HG02852 (cell line): Measurements from ENCODE around the gene GSTT2B.
"Not testable (repeated sequence)": the region's sequence is repeated elsewhere in the genome, so short reads cannot be mapped to it uniquely, and the experiment has no call there.

ENCODE experiments used
- ATAC-seq: cut with Tn5 transposase; IDR thresholded peaks from one replicate; pipeline ENCODE4 v1.9.1; 2021; ENCODE audit warnings: mild to moderate bottlenecking, moderate library complexity; ENCODE audit not compliant: unreplicated experiment

Gene GSTT2B

GRCh38 chr22:23961084-23961771 lies at the start of gene GSTT2B:
Gene GSTT2B, minus strand, starts transcription at chr22:23961195. Its CDS starts 64 bp downstream, at chr22:23961131.
- ATAC-seq = not testable (repeated sequence)

- ATAC-seq = no peak
These were observed 49.0 kb upstream of the GSTT2B start for GRCh38 chr22:24010018-24010391.

DNA sequence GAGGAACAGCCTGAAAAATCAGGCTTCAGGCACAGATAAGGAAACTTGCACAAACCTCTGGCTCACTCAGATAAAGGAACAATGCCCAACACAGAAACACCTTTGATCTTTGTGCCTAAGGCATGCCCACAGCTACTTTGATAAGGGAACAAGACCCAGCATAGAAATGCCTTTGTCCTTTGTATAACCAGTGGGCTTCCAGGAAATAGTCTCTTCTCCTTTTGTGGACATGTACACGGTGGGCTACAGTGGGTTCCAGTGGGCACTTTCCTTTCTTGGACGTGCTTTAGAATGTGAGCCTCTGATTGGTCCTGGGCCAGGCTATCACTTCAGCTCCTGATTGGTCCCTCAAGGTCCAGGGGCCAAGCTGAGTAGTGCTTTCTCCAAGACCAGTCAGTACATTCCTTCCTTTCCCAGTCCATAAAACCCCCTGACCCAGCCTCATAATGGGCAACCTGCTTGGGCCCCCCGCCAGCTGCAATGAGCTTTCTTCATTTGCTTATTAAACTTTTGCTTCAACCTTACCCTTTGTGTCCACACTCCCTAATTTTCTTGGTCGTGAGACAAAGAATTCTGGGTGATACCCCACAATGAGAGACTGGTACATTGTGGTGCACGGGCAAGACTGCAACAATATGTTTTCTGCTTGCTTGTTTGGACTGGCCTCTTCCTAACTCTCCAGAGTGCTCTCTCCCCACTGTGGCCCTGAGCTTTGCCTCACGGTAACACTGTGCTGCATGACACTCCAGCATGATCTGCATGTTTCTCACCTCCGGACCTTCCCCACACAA lies 48.4 kb upstream of the GSTT2B start:
- no peak for ATAC-seq

DNA sequence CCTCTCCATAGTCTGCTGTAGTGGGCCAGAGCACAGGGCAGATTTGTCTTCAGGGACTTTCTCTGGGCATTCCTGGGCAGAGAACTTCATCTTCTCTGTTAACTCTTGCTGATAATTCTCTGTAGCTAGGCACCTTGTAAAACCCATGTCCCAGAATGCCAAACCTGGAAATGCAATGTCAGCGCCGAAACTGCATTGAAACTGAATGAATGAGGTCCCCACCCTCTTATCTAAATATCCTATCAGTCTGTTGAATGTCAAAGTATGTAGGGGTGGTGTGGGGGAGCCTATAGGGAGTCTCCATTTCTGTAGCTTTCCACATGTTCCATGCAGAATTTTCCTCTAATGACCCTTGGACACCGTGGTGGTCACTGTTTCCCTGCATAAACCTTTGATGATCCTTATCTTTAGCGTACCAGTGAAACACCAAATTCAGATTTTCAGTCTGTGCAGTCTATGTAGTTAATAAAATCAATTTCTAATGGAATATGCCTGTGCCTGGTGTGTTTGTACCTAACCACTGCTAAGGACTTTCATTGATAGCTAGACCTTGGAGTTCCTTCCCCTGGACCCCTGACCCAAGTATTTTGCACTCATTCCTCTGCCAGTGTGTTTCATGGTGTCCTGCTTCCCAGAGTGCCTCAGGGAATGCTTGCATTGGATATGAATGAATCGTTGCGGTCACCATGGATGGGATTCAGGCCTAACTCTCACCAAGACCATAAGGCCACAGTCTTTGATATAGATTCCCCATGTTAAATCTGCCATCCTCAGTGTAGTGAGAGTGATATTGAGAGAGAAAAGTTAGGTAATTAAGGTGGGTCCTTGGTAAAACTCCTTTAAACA lies 47.6 kb upstream of the GSTT2B start:
- ATAC-seq = no peak

- ATAC-seq = no peak
These were observed 47.0 kb upstream of the GSTT2B start for GRCh38 chr22:24008022-24008283.

- ATAC-seq = no peak
These were observed 46.4 kb upstream of the GSTT2B start for GRCh38 chr22:24007253-24008021.

- no peak for ATAC-seq
These were observed 45.9 kb upstream of the GSTT2B start for GRCh38 chr22:24006914-24007214.

DNA sequence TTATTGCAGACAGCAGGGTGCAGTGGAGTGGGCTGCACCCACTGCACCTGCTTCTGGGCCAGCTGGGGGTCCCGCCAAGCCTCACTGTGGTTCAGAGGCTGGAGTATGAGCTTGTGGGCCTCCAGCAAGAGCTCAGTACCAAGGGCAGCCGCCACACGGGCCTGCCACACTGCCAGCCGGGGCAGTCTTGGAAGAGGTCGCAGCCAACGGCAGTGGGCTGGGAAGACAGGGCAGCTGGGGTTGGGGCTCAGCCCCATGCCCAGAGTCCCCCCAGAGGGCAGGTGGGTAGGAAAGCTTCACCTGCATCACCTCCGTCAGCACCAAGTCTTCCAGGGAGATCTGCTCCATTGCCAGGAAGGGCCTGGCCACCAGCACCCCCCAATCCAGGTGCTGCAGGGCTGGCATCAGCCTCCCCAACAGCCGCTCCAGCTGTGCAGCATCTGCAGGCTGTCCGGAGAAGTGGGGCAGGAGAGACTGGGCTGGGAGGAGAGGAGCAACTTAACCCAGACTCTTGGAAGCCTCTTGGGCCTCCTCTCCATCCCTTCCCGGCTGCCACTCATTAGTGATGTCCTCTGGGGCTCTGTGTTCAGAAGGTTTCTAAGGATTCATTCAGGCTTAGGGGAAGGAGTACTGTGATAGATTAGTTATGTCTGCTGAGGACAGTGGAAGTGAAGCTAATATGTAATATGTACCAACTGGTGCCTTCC lies 45.4 kb upstream of the GSTT2B start:
- ATAC-seq = no peak

- no peak for ATAC-seq
These were observed 44.2 kb upstream of the GSTT2B start, which contains the start of gene GSTT4 for GRCh38 chr22:24005201-24005600. Gene GSTT4, minus strand, starts transcription at chr22:24005453. Its CDS starts 97 bp downstream, at chr22:24005356.

DNA sequence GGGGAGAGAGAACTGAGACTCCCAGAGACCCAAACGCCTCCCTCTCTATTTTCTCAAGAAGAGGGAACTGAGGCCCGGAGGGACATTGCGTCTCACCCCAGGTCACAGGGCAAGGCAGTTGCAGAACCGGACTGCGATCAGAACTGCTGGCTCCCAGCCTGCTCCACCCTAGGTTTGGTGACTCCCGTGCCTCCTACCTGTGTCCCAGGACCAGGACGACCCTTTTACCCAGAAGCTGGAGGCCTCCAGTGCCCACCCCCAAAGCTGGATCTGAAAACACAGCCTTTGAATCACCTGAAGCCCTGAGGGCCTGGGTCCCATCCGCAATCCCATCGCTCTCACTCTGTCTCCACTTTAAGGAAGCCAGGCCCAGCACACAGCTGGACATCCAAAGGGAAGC lies 42.9 kb upstream of the GSTT2B start:
- no peak for ATAC-seq

DNA sequence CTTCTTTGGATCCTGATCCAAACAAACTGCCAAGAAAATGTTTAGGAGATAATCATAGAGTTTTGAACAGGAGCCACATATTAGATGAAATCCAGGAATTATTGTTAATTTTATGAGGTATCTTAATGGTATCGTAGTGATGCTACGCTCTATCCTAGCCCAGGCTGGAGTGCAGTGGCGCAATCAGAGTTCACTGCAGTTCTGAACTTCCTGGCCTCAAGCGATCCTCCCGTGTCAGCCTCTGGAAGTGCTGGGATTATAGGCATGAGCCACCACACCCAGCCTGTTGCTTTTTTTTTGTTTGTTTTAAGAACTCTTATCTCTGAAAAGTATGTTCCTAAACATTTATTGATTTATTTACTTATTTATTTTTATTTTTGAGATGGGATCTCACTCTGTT lies 41.9 kb upstream of the GSTT2B start:
- ATAC-seq = no peak

GRCh38 chr22:24002272-24002671 lies 41.3 kb upstream of the GSTT2B start:
- no peak for ATAC-seq

DNA sequence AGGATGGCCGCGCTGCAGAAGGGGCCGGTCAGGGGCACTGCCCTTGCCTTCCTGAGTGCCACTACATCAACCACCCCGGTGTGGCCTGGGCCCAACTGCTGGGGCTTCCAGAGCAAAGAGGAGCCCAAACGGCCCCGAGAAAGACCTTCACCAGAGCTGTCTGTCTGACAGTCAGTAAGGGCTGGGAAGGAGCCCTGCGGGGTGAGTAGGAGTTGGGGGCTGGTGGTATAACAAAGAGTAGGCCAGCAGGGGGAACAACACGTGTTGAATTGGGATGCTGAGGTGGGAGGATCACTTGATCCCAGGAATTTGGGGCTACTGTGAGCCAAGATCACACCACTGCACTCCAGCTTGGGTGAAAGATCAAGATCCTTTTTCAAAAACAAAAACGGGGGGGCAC lies 40.3 kb upstream of the GSTT2B start:
- no peak for ATAC-seq

DNA sequence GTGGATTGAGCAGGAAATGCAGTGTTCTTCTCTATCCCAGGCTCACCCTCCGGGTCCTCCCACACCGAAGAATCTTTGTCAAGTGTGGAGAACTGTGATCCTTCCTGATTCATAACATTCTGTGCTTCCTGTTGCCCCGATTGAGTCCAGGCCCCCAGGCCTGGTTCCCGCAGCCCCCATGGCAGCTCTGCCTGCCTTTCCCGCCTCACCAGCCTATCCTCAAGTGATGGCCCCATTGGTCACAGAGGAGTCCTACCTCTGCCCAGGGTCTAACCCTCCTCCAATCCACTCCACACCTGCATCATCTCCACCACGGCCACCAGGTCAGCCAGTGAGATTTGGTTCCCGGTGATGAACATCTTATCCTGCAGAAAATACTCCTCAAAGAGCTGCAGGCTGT lies 38.8 kb upstream of the GSTT2B start:
- ATAC-seq = not testable (repeated sequence)

- ATAC-seq = no peak
These were observed 36.1 kb upstream of the GSTT2B start for GRCh38 chr22:23997092-23997491.

GRCh38 chr22:23993581-23994177 lies 32.7 kb upstream of the GSTT2B start:
- not testable (repeated sequence) for ATAC-seq

DNA sequence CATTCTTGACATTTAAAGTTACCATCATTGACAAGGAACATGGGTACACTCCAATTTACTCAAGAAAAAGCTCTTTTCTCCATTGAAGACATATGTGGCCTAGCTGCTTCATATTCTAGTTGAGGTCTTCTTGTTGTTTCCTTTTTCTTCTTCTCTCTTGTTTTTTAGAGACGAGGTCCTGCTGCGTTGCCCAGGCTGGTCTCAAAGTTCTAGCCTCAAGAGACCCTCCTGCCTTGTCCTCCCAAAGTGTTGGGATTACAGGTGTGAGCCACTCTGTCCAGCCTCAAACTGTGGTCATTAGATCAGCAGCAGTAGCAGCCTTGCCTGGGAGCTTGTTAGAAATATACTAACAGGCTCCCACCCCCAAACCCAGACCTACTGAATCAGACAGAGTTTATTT lies 32.1 kb upstream of the GSTT2B start:
- not testable (repeated sequence) for ATAC-seq

GRCh38 chr22:23989583-23990244 lies 28.7 kb upstream of the GSTT2B start:
- ATAC-seq = not testable (repeated sequence)

- ATAC-seq = not testable (repeated sequence)
These were observed 25.7 kb upstream of the GSTT2B start for GRCh38 chr22:23986538-23987178.
